Measurements from ENCODE around the gene LRIT2.
A peak's percentile ranks its signal among the peaks of the same experiment; 100 is the strongest.

Gene LRIT2
- total RNA-seq: 0 reads per million in 9 experiments

- Mint-ChIP-seq H3K4me3 (no peak within 1 kb of the TSS), H3K9me3 (no peaks in the 10 kb centered on the region), H3K27me3 (peaks cover 52 to 84% of the 10 kb centered on the region in 2 donors), H3K27ac (no peak within 1 kb of the TSS), H3K4me1 (ENCODE audit: low read depth in 2 of 2) (no peaks in the 10 kb centered on the region), H3K36me3 (ENCODE audit: insufficient read depth) (no peaks in the 10 kb centered on the region)
- no peak for ATAC-seq (replicated peaks)
- no peak for DNase-seq
Measured at GRCh38 chr10:84225427-84226173, at the start of gene LRIT2. Gene LRIT2 (minus strand): TSS chr10:84225544. CDS start chr10:84225520, 24 bp downstream.

- Mint-ChIP-seq H3K4me3 (no peak overlapping the region), H3K36me3 (ENCODE audit: insufficient read depth) (no peaks in the 10 kb centered on the region), H3K27ac (no peak overlapping the region), H3K9me3 (no peaks in the 10 kb centered on the region), H3K27me3 (peaks cover 6 to 12% of the 10 kb centered on the region in 2 donors), H3K4me1 (ENCODE audit: low read depth in 2 of 2) (peaks cover 5 to 6% of the 10 kb centered on the region in 2 donors)
- ATAC-seq (replicated peaks) (no peak), DNase-seq (no peak)
Measured at GRCh38 chr10:84270708-84271107, 45.4 kb upstream of the LRIT2 start.

- H3K27ac Mint-ChIP-seq: no peak overlapping the region
- H3K36me3 Mint-ChIP-seq (ENCODE audit: insufficient read depth): no peaks in the 10 kb centered on the region
- peaks cover 5 to 6% of the 10 kb centered on the region in 2 donors for H3K4me1 Mint-ChIP-seq (ENCODE audit: low read depth in 2 of 2)
- H3K27me3 Mint-ChIP-seq: peaks cover 7 to 22% of the 10 kb centered on the region in 2 donors
- ATAC-seq (replicated peaks) (no peak), DNase-seq (no peak)
- H3K4me3 Mint-ChIP-seq: no peak overlapping the region
- no peaks in the 10 kb centered on the region for H3K9me3 Mint-ChIP-seq
Measured at GRCh38 chr10:84269773-84270172, 44.4 kb upstream of the LRIT2 start.

GRCh38 chr10:84269162-84269561, 43.8 kb upstream of the LRIT2 start:
- H3K27me3 Mint-ChIP-seq: peaks cover 12 to 28% of the 10 kb centered on the region in 2 donors
- H3K9me3 Mint-ChIP-seq: no peaks in the 10 kb centered on the region
- no peak overlapping the region for H3K4me3 Mint-ChIP-seq
- no peaks in the 10 kb centered on the region for H3K36me3 Mint-ChIP-seq (ENCODE audit: insufficient read depth)
- H3K27ac Mint-ChIP-seq: no peak overlapping the region
- no peak for DNase-seq
- ATAC-seq (replicated peaks): no peak
- H3K4me1 Mint-ChIP-seq (ENCODE audit: low read depth in 2 of 2): peaks cover 9 to 10% of the 10 kb centered on the region in 2 donors

- ATAC-seq (replicated peaks) (peak; percentile 75), DNase-seq (peak; percentile 65 to 72 (median 68))
- Mint-ChIP-seq H3K4me3 (no peak overlapping the region), H3K27me3 (peaks cover 24 to 42% of the 10 kb centered on the region in 2 donors), H3K9me3 (no peaks in the 10 kb centered on the region), H3K27ac (peak overlapping the region in 1 of 2 donors; percentile 6), H3K36me3 (ENCODE audit: insufficient read depth) (peaks cover 3% of the 10 kb centered on the region), H3K4me1 (ENCODE audit: low read depth in 2 of 2) (peaks cover 9 to 10% of the 10 kb centered on the region in 2 donors)
Measured at GRCh38 chr10:84267503-84268126, 42.3 kb upstream of the LRIT2 start.

GRCh38 chr10:84265418-84265817, 40.1 kb upstream of the LRIT2 start:
- Mint-ChIP-seq H3K27me3 (peaks cover 29 to 59% of the 10 kb centered on the region in 2 donors), H3K4me3 (no peak overlapping the region), H3K4me1 (ENCODE audit: low read depth in 2 of 2) (peaks cover 9 to 10% of the 10 kb centered on the region in 2 donors), H3K27ac (no peak overlapping the region), H3K9me3 (no peaks in the 10 kb centered on the region), H3K36me3 (ENCODE audit: insufficient read depth) (peaks cover 3% of the 10 kb centered on the region)
- no peak for DNase-seq
- no peak for ATAC-seq (replicated peaks)

GRCh38 chr10:84264611-84265141, 39.3 kb upstream of the LRIT2 start:
- H3K4me3 Mint-ChIP-seq: no peak overlapping the region
- peaks cover 29 to 66% of the 10 kb centered on the region in 2 donors for H3K27me3 Mint-ChIP-seq

GRCh38 chr10:84263716-84264115, 38.4 kb upstream of the LRIT2 start:
- Mint-ChIP-seq H3K27me3 (peaks cover 29 to 71% of the 10 kb centered on the region in 2 donors), H3K9me3 (no peaks in the 10 kb centered on the region), H3K27ac (no peak overlapping the region), H3K4me1 (ENCODE audit: low read depth in 2 of 2) (peaks cover 9 to 10% of the 10 kb centered on the region in 2 donors), H3K36me3 (ENCODE audit: insufficient read depth) (peaks cover 3% of the 10 kb centered on the region), H3K4me3 (no peak overlapping the region)
- ATAC-seq (replicated peaks): no peak
- DNase-seq: no peak

More at GRCh38 chr10:84264611-84265141, 39.3 kb upstream of the LRIT2 start:
- peaks cover 9 to 10% of the 10 kb centered on the region in 2 donors for H3K4me1 Mint-ChIP-seq (ENCODE audit: low read depth in 2 of 2)
- no peaks in the 10 kb centered on the region for H3K9me3 Mint-ChIP-seq
- no peak overlapping the region for H3K27ac Mint-ChIP-seq
- peak; percentile 93 for ATAC-seq (replicated peaks)
- DNase-seq: peak; percentile 64 to 77 (median 64)
- peaks cover 3% of the 10 kb centered on the region for H3K36me3 Mint-ChIP-seq (ENCODE audit: insufficient read depth)

GRCh38 chr10:84262190-84262956, 37.0 kb upstream of the LRIT2 start:
- H3K4me3 Mint-ChIP-seq: no peak overlapping the region
- H3K9me3 Mint-ChIP-seq: no peaks in the 10 kb centered on the region
- H3K27me3 Mint-ChIP-seq: peaks cover 30 to 76% of the 10 kb centered on the region in 2 donors
- H3K4me1 Mint-ChIP-seq (ENCODE audit: low read depth in 2 of 2): peaks cover 4% of the 10 kb centered on the region in 2 donors
- no peak for DNase-seq
- no peak overlapping the region for H3K27ac Mint-ChIP-seq
- no peak for ATAC-seq (replicated peaks)
- peaks cover 3% of the 10 kb centered on the region for H3K36me3 Mint-ChIP-seq (ENCODE audit: insufficient read depth)

- DNase-seq (no peak), ATAC-seq (replicated peaks) (no peak)
Measured at GRCh38 chr10:84261236-84261915, 36.0 kb upstream of the LRIT2 start.

GRCh38 chr10:84258034-84258695, 32.8 kb upstream of the LRIT2 start:
- Mint-ChIP-seq H3K4me1 (ENCODE audit: low read depth in 2 of 2) (peaks cover 3 to 5% of the 10 kb centered on the region in 2 donors), H3K9me3 (no peaks in the 10 kb centered on the region), H3K27ac (no peak overlapping the region), H3K4me3 (no peak overlapping the region), H3K36me3 (ENCODE audit: insufficient read depth) (peaks cover under 1% of the 10 kb centered on the region), H3K27me3 (peaks cover 17 to 69% of the 10 kb centered on the region in 2 donors)
- no peak for DNase-seq
- no peak for ATAC-seq (replicated peaks)

More at GRCh38 chr10:84261236-84261915, 36.0 kb upstream of the LRIT2 start:
- Mint-ChIP-seq H3K4me3 (no peak overlapping the region), H3K4me1 (ENCODE audit: low read depth in 2 of 2) (peaks cover 7 to 8% of the 10 kb centered on the region in 2 donors), H3K27ac (no peak overlapping the region), H3K27me3 (peaks cover 30 to 84% of the 10 kb centered on the region in 2 donors), H3K9me3 (no peaks in the 10 kb centered on the region), H3K36me3 (ENCODE audit: insufficient read depth) (peaks cover 3% of the 10 kb centered on the region)

- DNase-seq: no peak
- no peaks in the 10 kb centered on the region for H3K9me3 Mint-ChIP-seq
- H3K27me3 Mint-ChIP-seq: peaks cover 11 to 69% of the 10 kb centered on the region in 2 donors
- no peak overlapping the region for H3K4me3 Mint-ChIP-seq
- H3K36me3 Mint-ChIP-seq (ENCODE audit: insufficient read depth): no peaks in the 10 kb centered on the region
- no peak for ATAC-seq (replicated peaks)
- H3K27ac Mint-ChIP-seq: no peak overlapping the region
- H3K4me1 Mint-ChIP-seq (ENCODE audit: low read depth in 2 of 2): peaks cover 3 to 5% of the 10 kb centered on the region in 2 donors
Measured at GRCh38 chr10:84257343-84258020, 32.1 kb upstream of the LRIT2 start.
